ENCODE results near the gene KCNC3.

KCNC3 gene

GRCh38 chr19:50266896-50267295, 62.3 kb downstream of the KCNC3 start:
- H3K4me3 ChIP-seq (replicated peaks; ENCODE audit: low read depth, low read length): no peak overlapping the region
- no peak for TF ChIP-seq CTCF (IDR thresholded peaks at IDR 0.05; ENCODE audit: low read length, missing control alignments)
- DNase-seq (ENCODE audit: low read depth): no peak

GRCh38 chr19:50266041-50266440, 63.1 kb downstream of the KCNC3 start:
- no peak overlapping the region for H3K4me3 ChIP-seq (replicated peaks; ENCODE audit: low read depth, low read length)
- no peak for DNase-seq (ENCODE audit: low read depth)
- TF ChIP-seq CTCF (IDR thresholded peaks at IDR 0.05; ENCODE audit: low read length, missing control alignments): no peak

- DNase-seq (ENCODE audit: low read depth): no peak
- TF ChIP-seq CTCF (IDR thresholded peaks at IDR 0.05; ENCODE audit: low read length, missing control alignments): no peak
- H3K4me3 ChIP-seq (replicated peaks; ENCODE audit: low read depth, low read length): no peak overlapping the region
These were observed 64.5 kb downstream of the KCNC3 start for GRCh38 chr19:50264483-50265186.

- DNase-seq (ENCODE audit: low read depth): no peak
- no peak for TF ChIP-seq CTCF (IDR thresholded peaks at IDR 0.05; ENCODE audit: low read length, missing control alignments)
- no peak overlapping the region for H3K4me3 ChIP-seq (replicated peaks; ENCODE audit: low read depth, low read length)
These were observed 66.0 kb downstream of the KCNC3 start for GRCh38 chr19:50263176-50263575.
